Activated T-cell treated with anti-CD3 and anti-CD28 coated beads for 4 hours (primary cell): ENCODE data around the gene SLC38A10.
"Not testable (repeated sequence)": the region's sequence is repeated elsewhere in the genome, so short reads cannot be mapped to it uniquely, and the experiment has no call there.

Experiments used
- DNase-seq: peaks from one replicate; pipeline ENCODE4 v3.0.0-alpha.2; 2020

SLC38A10 gene

DNA sequence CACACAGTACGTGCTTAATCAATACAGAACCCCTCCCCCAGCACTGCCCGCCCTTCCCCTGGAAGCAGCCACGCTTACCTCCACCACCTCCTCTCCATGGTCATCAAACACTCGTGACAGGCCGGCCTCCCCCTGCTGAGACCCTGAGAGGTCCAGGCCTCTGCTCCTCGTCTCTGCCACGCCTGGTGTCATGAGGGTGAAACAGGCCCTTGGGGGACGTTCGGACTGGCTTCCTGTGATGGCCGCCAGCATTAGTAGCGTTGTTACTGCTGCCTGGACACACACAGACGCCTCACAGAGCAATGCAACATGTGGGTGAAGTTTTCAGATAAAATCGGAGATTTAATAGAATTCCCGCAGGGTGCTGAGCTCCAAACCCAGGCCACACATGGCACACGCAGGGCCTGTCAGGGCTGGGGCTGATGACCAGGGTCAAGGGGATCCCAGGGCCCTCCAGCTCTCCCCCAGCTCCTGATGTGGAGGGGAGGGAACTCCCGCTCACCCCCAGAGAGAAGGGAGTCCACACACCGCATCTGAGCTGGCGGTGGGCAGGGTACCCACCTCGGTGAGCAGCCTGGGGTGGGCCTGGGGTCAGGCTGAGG, 15.9 kb upstream of the SLC38A10 start:
- no peak for DNase-seq

DNA sequence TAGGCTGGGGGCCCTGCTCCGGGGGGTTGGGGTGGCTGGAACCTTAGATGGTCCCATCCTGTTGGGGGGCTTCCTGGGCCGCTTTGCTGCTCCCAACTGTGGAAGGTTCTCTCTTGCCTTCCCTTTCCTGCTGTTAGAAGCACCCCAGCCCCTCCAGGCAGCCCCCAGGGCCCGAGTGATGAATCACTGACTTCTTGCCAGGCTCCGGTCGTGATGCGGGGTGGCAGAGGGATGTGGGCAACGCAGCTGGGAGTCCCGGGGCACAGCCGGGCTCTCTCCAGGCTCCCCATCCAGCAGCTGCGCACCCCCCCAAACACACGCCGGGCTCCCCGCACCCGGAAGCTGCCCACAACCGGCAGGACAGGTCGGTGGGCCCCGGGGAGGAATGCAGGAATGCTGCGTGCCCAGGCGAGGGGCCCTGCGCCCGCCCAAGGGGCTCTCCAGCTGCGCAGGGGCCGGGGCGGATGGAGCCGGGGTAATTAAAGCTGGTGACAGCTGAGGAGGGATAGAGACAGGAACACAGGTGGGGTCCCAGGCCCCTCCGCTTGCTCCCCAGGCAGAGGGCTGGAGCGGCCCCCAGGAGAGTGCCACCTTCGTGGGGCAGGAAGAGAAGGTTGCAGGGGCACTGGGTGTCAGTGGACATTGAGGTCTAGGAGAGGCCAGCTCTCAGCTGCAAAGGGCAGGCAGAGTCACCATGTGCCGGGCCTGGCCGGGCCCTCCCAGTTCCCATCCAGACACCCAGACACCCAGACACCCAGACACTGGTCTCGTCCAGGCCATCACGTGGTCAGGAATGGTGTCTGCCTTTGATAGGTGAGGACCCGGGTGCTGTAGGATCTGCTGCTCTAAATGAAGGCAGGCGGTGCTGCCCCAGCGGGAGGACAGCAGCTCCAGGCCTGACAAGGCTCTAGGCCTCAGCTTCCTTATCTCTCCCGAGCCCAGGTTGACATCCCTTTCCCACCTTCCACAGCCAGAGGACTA, 15.0 kb upstream of the SLC38A10 start:
- no peak for DNase-seq

DNA sequence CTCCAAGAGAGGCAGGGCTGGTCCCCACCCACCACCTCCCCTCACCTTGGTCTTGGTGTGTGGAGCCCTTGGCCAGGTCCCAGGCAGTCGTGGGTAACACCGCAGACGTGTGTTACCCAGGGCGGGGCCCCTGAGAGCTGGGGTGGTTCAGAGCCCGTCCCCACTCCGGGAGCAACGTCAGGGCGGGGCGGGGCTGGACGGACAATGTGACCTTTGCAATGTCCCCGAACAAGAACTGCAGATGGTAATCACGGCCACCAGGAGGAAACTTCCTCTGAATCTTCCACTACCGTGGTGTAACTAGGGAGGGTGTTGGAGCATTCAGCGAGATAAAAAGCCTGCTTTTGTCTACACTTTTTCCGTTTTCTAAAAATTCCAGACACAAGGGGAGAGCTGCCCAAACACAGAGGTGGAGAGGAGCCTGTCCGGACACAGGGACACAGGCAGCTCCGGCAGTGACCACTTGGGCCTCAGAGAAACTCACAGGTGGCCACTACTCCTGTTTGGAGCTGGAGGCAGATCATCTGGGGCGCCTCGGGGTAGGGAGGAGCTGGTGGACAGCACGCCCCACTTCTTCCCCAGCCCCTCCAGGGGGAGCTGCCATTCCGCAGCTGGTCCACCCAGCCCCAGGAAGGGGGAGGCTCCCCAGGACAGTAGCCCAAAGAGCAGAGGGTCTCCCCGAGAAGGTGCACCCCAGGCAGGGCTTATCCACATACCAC, 14.2 kb upstream of the SLC38A10 start:
- DNase-seq, result no peak

DNA sequence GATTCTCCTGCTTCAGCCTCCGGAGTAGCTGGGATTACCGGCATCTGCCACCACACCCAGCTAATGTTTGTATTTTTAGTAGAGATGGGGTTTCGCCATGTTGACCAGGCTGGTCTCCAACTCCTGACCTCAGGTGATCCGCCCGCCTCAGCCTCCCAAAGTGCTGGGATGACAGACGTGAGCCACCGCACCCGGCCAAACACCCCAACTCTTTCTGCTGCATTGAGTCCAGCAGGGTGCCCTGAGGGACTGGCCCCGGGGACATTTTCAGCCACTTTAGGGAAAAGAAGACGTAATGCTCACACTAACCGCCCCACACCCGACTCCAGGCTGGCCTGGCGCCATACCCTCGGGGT, 13.7 kb upstream of the SLC38A10 start:
- DNase-seq, result not testable (repeated sequence)

DNA sequence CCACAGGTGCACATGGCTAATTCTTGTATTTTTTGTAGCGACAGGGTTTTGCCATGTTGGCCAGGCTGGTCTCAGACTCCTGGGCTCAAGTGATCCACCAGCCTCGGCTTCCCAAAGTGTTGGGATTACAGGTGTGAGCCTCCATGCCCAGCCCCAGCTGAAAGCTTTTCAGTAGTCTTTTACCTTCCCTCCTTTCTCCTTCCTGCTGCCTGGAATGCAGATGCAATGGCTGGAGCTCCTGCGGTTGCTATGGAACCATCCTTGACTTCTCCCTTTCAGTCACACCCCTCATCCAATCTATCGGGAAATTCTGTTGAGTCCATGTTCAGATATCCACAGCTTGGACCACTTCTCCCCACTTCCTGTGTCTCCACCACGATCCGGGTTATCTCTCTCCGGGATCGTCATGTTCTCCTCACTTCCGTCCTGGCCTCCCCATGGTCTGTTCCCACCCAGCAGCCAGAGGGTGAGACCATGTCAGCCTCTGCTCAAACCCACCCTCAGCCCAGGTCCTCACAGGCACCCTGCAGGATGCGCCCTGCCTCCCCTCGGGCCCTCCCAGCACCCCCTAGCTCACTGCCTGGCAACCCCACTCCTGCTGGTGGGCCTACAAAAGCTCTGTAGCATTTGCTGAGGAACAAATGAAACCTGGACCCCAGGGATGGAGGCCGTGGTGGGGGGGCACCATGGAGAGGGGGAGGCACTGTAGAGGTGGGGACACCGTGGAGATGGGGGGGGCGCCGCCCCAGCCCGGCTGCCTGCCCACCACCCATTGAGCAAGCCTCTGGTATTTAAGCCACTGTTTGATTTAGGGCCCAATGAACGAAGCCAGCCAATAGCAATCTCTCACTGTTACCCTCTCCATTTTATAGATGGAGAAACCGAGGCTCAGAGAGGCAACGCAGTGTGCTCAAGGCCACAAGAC, 12.8 kb upstream of the SLC38A10 start:
- no peak for DNase-seq

DNA sequence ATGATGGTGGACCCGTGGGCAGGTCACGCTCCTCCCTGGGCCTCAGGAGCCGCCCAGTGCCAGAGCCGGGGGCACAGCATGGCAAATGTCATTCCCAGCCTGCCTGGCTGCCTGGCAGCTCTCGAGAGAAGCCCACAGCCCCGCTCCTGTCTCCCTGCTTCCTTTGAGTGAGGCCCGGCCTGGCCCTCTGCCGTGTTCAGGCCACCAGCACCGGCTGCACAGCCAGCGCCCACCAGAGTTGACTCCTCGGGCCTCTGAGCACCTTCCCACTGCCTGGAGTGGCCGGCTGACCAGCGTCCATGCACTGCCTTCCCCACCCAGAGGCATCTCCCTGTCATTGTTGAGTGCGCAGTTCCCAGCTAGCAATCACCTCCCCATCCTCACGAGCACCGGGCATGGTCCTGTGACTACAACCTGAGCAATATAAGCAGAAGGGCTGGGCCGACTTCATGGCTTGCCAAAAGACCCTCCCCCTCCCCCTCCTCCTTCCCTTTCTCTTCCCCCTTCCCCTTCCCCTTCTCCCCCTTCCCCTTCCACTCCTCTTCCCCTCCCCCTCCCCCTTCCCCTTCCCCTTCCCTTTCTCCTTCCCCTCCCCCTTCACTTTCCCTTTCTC, 11.9 kb upstream of the SLC38A10 start:
- no peak for DNase-seq

DNA sequence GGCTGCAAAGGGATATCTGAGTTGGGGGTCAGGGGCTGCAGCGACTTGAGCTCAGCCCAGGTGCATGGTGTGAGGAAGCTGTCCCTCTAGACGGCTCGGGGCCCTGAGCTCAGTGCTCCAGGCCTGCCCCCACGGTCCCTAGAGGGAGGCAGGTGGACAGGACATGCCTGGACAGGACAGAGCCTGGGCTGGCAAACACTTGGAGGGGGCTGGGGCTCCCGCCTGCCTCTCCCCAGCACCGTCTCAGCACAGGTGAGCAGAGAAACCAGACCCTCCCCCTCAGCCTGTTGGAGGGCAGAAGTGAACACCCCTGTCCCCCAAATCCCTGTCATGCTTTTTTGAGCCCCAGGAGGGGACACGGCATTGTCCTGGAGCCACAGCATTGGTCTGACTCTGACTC, 11.4 kb upstream of the SLC38A10 start:
- no peak for DNase-seq

DNA sequence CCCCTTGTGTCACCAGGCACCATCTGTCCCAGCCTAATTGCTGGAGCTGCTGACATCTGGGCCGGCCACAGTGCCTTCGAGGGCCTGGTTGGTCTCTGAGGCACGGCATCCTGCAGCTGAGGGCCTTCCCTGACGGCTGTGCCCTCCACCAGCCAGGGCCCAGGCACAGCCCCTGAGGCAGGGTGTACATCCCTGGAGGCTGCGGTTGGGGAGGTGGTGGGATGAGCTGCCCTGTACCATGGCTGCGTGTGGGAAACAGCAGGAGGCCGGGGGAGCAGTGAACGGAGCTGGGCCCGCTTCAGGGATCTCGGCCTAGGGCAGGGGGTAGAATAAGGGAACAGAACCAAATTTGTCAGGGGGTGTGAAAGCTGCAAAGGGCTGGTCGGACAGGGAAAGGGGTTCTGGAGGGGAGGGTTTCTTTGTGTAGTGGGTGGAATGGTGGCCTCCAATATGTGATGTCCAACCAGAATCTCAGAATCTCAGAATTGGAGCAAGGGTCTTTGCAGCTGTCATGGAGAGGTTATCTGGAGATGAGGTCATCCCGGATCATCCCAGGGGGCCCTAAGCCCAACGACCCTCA, 10.0 kb upstream of the SLC38A10 start:
- no peak for DNase-seq

DNA sequence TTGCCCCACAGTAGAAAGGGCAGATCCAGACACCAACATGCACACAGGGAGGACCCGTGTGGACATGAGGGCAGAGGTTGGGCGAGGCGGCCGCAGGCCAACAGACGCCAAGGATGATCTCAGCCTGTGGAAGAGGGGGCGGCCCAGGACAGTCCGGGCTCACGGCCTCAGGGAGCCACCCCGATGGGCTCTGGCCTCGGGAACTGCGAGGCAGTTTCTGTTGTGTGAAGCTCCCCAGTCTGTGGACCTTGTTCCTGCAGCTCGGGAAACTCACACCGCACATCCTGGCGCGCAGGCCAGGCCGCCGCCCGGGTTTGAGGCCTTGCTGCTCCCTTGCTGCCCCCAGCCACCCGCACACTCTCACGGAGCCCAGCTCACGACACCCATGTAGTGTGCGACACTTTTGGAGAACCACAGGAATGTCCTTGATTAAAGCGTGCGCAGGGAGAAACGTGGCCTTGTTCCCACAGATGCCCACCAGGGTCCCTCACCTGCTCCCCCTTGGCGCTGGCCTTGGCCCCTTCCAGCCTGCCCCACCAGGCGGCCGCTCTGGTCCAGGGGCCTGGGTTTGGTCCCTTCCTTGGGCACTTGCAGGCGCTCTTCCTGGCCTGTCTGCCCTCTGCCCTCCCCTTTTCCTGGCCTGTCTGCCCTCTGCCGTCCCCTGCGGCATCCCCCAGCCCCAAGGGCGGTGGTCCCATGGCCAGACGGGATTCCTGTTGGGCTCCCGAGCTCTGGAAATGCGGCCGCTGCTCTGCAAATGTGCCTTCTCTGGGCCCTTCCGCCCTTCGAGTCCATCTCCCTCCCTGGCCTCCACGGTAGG, 9.3 kb upstream of the SLC38A10 start:
- DNase-seq, result no peak

DNA sequence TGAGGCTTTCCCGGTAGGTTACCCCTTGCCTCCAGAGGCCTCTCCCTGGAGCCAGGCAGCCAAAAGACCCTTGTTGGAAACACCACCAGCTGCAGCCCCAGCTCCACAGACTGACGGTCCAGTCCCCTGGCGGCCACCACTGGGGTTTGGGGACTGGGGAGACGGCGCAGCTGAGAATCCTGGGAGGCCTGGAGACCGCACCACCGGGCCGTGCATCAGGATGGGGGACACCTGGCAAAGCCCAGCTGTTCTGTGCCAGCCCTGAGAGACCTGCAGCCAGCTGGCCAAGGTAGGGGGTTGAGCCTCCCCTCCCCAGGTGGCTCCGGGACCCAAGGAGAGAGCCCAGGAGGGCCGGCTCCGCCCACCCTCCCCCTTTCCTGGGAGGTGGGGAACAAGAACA, 8.3 kb upstream of the SLC38A10 start:
- DNase-seq, result no peak

DNA sequence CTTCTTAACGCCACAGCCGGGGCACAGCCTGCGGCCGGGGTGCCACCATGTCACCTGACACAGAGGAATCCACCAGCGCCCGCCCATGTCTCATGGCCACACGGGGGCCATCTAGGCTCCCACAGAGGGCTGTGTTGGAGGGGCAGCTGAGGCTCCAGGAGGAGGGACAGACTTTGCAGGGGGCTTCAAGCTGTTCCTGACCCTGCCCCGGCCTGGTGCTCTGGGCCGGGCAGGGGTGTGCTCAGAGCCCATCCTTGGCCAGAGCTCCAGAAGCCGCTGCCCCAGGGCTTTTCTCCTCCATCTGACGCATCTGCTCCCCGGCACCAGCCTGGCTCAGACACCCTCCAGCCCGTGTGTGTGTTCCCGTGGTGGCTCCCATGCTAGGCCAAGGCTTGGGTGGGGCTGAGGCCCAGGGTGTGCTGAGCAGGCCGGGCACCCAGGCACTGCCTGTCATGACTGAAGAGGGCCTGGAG, 7.8 kb upstream of the SLC38A10 start:
- DNase-seq, result no peak

DNA sequence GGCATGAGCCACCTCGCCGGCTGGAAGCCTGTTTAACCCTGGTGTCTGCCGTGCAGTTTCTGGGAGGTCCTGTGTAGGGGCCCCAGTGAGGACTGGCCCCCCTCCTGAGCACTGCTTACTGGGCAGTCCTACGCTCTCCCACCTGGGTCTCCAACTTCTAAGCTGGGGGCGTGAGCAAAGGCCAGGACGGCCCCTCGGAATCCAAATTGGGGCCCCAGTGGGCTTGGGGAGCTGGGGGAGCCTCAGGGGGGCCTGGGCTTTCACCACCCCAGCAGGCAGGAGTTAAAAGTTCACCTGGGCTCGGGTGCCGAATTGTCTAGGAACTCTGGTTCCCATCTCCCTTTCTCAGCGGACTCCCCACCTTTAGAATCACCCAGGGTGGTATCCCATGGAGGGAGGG, 7.2 kb upstream of the SLC38A10 start:
- DNase-seq, result no peak

DNA sequence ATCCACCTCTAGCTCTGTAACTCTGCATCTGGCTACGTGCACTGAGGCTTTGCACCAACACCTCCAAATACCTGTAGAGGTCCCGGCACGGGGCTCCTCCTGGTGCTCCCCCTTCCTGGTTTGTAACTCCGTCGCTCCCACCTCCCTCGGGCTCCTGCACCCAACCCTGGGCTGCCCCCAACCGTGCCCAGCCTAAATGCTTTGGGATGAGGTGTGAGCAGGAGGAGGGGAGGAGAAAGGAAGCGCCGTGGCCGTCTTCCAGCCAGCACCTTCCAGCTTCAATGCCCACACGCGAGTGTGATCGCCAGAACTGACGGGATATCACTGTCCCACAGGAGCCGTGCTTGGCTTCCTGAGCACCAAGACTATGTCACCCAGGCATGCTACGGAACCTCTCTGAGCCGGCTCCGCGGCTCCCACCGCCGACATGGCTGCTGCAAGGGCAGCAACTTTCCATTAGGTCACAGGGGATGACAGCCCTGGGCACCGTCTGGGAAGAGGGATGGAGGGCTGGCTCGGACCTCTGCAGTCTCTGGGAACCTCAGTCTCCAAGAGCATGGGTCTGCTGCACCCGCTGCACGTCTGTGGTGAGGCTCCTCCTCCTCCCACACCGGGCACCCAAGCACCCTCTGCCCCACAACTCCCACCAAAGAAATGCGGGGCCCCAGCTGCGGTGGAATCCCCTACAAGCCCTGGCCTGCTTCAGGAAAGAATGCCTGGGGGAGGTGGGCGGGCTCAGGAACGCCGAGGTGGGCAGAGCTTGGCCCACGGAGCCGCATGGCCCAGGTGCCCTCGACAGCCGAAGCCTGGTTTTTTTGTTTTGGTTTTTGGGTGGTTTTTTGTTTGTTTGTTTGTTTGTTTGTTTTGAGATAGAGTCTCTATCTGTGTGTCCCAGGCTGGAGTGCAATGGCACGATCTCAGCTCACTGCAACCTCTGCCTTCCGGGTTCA, 6.4 kb upstream of the SLC38A10 start:
- DNase-seq, result no peak

DNA sequence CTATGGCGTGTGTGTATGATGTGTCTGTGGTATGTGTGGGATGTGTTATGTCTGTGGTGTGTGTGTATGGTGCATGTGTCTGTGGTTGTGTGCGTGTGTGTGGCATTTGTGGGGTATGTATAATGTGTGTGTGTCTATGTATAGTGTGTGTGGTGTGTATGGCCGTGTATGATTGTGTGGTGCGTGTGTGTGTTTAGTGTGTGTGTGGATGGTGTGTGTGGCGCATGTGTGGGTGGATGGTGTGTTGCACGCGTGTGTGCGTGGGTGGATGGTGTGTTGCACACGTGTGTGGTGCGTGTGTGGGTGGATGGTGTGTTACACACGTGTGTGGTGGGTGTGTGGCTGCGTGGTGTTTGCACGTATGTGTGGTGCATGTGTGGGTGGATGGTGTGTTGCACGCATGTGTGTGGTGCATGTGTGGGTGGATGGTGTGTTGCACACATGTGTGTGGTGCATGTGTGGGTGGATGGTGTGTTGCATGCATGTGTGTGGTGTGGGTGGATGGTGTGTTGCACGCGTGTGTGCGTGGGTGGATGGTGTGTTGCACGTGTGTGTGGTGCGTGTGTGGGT, 5.6 kb upstream of the SLC38A10 start:
- DNase-seq, result no peak

DNA sequence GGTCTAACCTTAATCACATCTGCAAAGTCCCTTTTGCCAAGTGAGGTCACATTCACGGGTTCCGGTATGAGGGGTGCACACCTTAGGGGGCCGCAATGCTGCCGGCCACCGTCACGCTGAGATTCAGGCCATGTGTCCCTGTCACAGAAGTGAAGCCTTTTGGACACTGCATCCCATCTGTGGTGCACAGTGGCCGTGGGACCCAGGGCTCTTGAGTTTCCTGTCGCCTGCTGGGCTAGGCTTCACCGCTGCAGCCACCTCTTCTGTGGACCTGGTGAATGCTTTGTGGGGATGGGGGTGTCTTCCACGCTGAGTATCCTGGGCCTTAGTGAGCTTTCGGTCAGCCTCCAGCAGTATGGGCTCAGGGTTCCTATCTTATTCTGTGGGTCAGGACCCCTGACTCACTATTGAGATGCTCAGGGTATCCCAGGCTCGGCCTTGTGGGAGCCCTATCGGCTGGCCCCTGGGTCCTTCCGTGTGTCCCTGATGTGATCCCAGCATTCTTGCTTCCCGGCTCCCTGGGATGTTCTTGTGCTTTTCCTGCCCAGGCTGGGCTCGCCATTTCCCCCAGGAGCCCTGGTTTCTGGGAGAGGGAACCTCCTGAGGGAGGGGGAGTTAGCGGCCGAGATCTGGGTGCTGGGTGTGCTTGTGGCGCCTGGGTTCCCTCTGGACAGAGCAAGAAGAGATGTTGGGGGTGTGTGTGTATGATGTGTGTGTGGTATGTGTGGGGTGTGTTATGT, 4.9 kb upstream of the SLC38A10 start:
- no peak for DNase-seq

DNA sequence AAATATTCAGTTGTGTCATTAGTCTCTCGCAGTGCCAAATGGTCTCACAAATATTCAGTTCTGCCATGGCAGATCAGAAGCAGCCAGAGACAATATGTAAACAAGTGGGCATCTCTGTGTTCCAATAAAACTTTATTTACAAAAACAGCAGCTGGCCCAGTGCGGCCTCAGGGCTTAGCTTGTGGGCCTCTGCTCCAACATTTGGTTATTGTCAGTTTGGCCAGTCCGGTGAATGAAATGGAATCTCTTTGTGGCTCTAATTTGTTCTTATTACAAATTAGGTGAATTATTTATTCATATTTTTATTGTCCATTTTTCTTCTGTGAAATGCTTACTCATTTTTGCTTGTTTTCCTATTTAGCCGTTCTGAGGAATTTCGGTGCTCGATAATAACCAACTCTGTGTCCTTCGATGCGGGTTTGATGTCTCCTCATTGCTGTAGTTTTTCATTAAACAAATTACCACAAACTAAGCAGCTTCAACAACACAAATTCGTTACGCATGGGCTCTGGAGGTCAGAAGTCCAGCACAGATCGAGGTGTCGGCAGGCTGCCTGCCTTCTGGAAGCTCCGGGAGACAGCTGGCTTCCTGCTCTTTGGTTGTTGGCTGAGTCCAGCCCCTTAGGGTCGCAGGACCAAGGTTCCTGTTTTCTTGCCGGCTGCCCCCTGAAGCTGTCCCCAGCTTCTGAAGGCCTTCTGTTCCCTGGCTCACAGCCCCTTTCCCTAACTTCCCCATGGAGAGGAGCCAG, 4.1 kb upstream of the SLC38A10 start:
- no peak for DNase-seq

DNA sequence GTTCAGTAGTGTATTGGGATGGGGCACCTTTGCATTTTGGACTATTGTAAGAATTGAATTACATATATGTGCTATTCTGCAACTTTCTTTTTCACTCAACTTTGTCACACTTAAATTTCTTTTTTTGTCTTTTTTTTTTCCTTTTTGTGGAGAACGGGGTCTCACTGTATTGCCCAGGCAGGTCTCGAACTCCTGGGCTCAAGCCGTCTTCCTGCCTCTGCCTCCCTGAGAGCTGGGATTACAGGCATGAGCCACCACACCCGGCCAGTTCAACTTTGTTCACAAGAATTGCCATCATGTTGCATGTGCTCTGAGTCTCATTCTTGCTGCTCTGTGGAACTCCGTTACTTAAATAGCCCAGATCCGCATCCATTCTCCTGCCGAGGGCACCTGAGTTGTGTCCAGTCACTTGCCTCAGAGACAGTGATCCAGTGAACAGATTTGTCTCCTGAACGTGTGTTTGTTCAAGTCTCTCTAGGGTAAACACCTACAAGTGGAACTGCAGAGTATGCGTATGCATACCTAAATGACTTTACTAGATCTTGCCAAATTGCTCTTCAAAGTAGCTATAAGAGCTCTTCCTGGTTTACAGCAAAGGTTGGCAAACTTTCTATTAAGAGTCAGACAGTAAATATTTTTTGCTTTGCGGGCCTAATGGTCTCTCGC, 3.4 kb upstream of the SLC38A10 start:
- DNase-seq, result no peak
